Colonic mucosa (tissue), 4 donors: ENCODE data around the gene AGRP. TPM values are rescaled to one million over a fixed set of nuclear protein-coding genes. Genes with fewer than 3 reads are reported as not detected.

Experiments
- DNase-seq: peaks from one replicate; pipeline ENCODE4 v3.0.0-alpha.2; 2020
- H3K27ac ChIP-seq: fragments of 200-600 bp; one replicate; pipeline ENCODE4 v1.8.0; 2021
- H3K27me3 ChIP-seq: fragments of 200-600 bp; one replicate; pipeline ENCODE4 v1.8.0; 2021
- H3K36me3 ChIP-seq: fragments of 200-600 bp; one replicate; pipeline ENCODE4 v1.8.0; 2021
- H3K4me1 ChIP-seq: fragments of 200-600 bp; one replicate; pipeline ENCODE4 v1.8.0; 2021; ENCODE audit warnings: mild to moderate bottlenecking
- H3K4me3 ChIP-seq: fragments of 200-600 bp; one replicate; pipeline ENCODE4 v1.8.0; 2021
- H3K9ac ChIP-seq, 2 donors: one replicate each; pipeline ENCODE4 v1.7.0; 2013; ENCODE audit warnings: control low read depth in 2 of 2, low read depth in 2 of 2, low read length in 2 of 2
- H3K9me3 ChIP-seq: fragments of 200-600 bp; one replicate; pipeline ENCODE4 v1.8.0; 2021
- CTCF ChIP-seq: fragments of 200-600 bp; IDR thresholded peaks from one replicate; pipeline ENCODE4 v1.8.0; 2022; ENCODE audit warnings: antibody characterized with exemption, mild to moderate bottlenecking
- intact Hi-C: fragments of 100-400 bp; cut with DNase I; formaldehyde crosslinking; loops from one replicate; pipeline ENCODE4 v1.14.1; 2022
- total RNA-seq, 2 donors: library from RNA; stranded (reverse); fragmentation: NEBNext Ultra II Directional in 1 of 2; extraction: Animal tissue kit (Norgen Biotek cat#: 25700) in 1 of 2; gene quantifications; one replicate each; pipeline ENCODE4 v1.2.1, GENCODE V29; 2021
- donor health status: healthy.
- donor health status: DM: no; HTN: no; CAD: no.
- donor health status: DM: no; HTN: no; CAD: no.

Gene AGRP
- total RNA-seq, 2 donors from 2014 or later = not detected

GRCh38 chr16:67449739-67450138 is 33.6 kb downstream of the AGRP start:
- DNase-seq = no peak
- H3K36me3 ChIP-seq = no peaks in the 10 kb centered on the region

GRCh38 chr16:67449336-67449735 is 34.0 kb downstream of the AGRP start:
- no peak for DNase-seq
- no peaks in the 10 kb centered on the region for H3K27me3 ChIP-seq
- H3K36me3 ChIP-seq = no peaks in the 10 kb centered on the region
- H3K4me1 ChIP-seq = peaks cover 52% of the 10 kb centered on the region
- H3K9me3 ChIP-seq = no peaks in the 10 kb centered on the region
- H3K27ac ChIP-seq = peak overlapping the region; percentile 73
- TF ChIP-seq CTCF = no peak
- no peak overlapping the region for H3K4me3 ChIP-seq
- H3K9ac ChIP-seq = peak overlapping the region; percentile 19 to 72
- intact Hi-C loops = no loop called here

More at GRCh38 chr16:67449739-67450138, 33.6 kb downstream of the AGRP start:
- intact Hi-C loops = no loop called here
- H3K4me1 ChIP-seq = peaks cover 52% of the 10 kb centered on the region
- no peak for TF ChIP-seq CTCF
- H3K4me3 ChIP-seq = no peak overlapping the region
- H3K9me3 ChIP-seq = no peaks in the 10 kb centered on the region
- H3K27ac ChIP-seq = peak overlapping the region; percentile 73
- no peaks in the 10 kb centered on the region for H3K27me3 ChIP-seq
- H3K9ac ChIP-seq = peak overlapping the region; percentile 19 to 51

- Histone ChIP-seq H3K9me3 (no peaks in the 10 kb centered on the region), H3K27ac (peak overlapping the region; percentile 73), H3K36me3 (no peaks in the 10 kb centered on the region), H3K4me1 (peaks cover 56% of the 10 kb centered on the region), H3K27me3 (no peaks in the 10 kb centered on the region), H3K9ac (peak overlapping the region in 1 of 2 donors; percentile 72), H3K4me3 (no peak overlapping the region)
- intact Hi-C loops = no loop called here
- DNase-seq = peak; percentile 74
- TF ChIP-seq CTCF = no peak
Observed at GRCh38 chr16:67448580-67448979, 34.8 kb downstream of the AGRP start.

- Histone ChIP-seq H3K4me3 (no peak overlapping the region), H3K9me3 (no peaks in the 10 kb centered on the region), H3K27ac (peak overlapping the region; percentile 73), H3K4me1 (peaks cover 61% of the 10 kb centered on the region), H3K36me3 (no peaks in the 10 kb centered on the region), H3K9ac (peak overlapping the region; percentile 45 to 79), H3K27me3 (no peaks in the 10 kb centered on the region)
- DNase-seq = peak; percentile 89
- TF ChIP-seq CTCF = peak; percentile 67
- intact Hi-C loops = no loop called here
Observed at GRCh38 chr16:67447508-67448076, 35.8 kb downstream of the AGRP start.

GRCh38 chr16:67446968-67447507 is 36.3 kb downstream of the AGRP start:
- Histone ChIP-seq H3K4me3 (no peak overlapping the region), H3K27me3 (no peaks in the 10 kb centered on the region), H3K36me3 (no peaks in the 10 kb centered on the region), H3K4me1 (peaks cover 61% of the 10 kb centered on the region), H3K27ac (peak overlapping the region; percentile 73), H3K9me3 (no peaks in the 10 kb centered on the region), H3K9ac (peak overlapping the region; percentile 45 to 79)
- intact Hi-C loops = no loop called here
- TF ChIP-seq CTCF = no peak
- DNase-seq = no peak
